HEK293 (cell line): Measurements from ENCODE around the gene MATN1.

Experiments used
- YY1 ChIP-seq: fragments of 450-650 bp; formaldehyde crosslinking; IDR thresholded peaks from 2 replicates; pipeline ENCODE4 v1.5.1; 2018; ENCODE audit warnings: missing biosample characterization, missing genetic modification characterization
- ZNF10 ChIP-seq: fragments of 450-650 bp; formaldehyde crosslinking; IDR thresholded peaks from 2 replicates; pipeline ENCODE4 v1.5.1; 2017; ENCODE audit warnings: missing biosample characterization, missing genetic modification characterization
- ZNF133 ChIP-seq: fragments of 450-650 bp; formaldehyde crosslinking; IDR thresholded peaks from 2 replicates; pipeline ENCODE4 v1.5.1; 2016; ENCODE audit warnings: missing biosample characterization, missing genetic modification characterization
- ZNF23 ChIP-seq: fragments of 450-650 bp; formaldehyde crosslinking; IDR thresholded peaks from 2 replicates; pipeline ENCODE4 v1.5.1; 2016; ENCODE audit warnings: missing biosample characterization, missing genetic modification characterization, borderline replicate concordance
- ZNF449 ChIP-seq: fragments of 450-650 bp; formaldehyde crosslinking; IDR thresholded peaks from 2 replicates; pipeline ENCODE4 v1.5.1; 2017; ENCODE audit warnings: missing biosample characterization, mild to moderate bottlenecking, missing genetic modification characterization, moderate library complexity
- ZNF664 ChIP-seq: fragments of 450-650 bp; formaldehyde crosslinking; IDR thresholded peaks from 2 replicates; pipeline ENCODE4 v1.5.1; 2016; ENCODE audit warnings: missing biosample characterization, missing genetic modification characterization
- ZNF768 ChIP-seq: fragments of 450-650 bp; formaldehyde crosslinking; IDR thresholded peaks from 2 replicates; pipeline ENCODE4 v1.5.1; 2018; ENCODE audit warnings: missing biosample characterization, mild to moderate bottlenecking, missing genetic modification characterization
- TF ChIP-seq, protein P1 (sequence below): fragments of 450-650 bp; formaldehyde crosslinking; IDR thresholded peaks from 2 replicates; pipeline ENCODE4 v1.5.1; 2016; ENCODE audit warnings: missing biosample characterization, missing genetic modification characterization
- TF ChIP-seq, protein P2 (sequence below): fragments of 450-650 bp; formaldehyde crosslinking; IDR thresholded peaks from 2 replicates; pipeline ENCODE4 v1.5.1; 2016; ENCODE audit warnings: missing biosample characterization, missing genetic modification characterization

- no peak for TF ChIP-seq YY1 (tag by site-specific recombination)
- no peak for TF ChIP-seq ZNF23 (tag by site-specific recombination)
- TF ChIP-seq, protein P1, sequence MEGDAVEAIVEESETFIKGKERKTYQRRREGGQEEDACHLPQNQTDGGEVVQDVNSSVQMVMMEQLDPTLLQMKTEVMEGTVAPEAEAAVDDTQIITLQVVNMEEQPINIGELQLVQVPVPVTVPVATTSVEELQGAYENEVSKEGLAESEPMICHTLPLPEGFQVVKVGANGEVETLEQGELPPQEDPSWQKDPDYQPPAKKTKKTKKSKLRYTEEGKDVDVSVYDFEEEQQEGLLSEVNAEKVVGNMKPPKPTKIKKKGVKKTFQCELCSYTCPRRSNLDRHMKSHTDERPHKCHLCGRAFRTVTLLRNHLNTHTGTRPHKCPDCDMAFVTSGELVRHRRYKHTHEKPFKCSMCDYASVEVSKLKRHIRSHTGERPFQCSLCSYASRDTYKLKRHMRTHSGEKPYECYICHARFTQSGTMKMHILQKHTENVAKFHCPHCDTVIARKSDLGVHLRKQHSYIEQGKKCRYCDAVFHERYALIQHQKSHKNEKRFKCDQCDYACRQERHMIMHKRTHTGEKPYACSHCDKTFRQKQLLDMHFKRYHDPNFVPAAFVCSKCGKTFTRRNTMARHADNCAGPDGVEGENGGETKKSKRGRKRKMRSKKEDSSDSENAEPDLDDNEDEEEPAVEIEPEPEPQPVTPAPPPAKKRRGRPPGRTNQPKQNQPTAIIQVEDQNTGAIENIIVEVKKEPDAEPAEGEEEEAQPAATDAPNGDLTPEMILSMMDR (tag by site-specific recombination) = no peak
- no peak for TF ChIP-seq ZNF133 (tag by site-specific recombination)
- no peak for TF ChIP-seq ZNF664 (tag by site-specific recombination)
- TF ChIP-seq, protein P2, sequence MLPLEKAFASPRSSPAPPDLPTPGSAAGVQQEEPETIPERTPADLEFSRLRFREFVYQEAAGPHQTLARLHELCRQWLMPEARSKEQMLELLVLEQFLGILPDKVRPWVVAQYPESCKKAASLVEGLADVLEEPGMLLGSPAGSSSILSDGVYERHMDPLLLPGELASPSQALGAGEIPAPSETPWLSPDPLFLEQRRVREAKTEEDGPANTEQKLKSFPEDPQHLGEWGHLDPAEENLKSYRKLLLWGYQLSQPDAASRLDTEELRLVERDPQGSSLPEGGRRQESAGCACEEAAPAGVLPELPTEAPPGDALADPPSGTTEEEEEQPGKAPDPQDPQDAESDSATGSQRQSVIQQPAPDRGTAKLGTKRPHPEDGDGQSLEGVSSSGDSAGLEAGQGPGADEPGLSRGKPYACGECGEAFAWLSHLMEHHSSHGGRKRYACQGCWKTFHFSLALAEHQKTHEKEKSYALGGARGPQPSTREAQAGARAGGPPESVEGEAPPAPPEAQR (tag by site-specific recombination) = no peak
- TF ChIP-seq ZNF768 (tag by site-specific recombination) = no peak
- no peak for TF ChIP-seq ZNF10
- no peak for TF ChIP-seq ZNF449 (tag by site-specific recombination)
These were observed 34.8 kb upstream of the MATN1 start for GRCh38 chr1:30758121-30758688.
